HepG2 (cell line): ENCODE measurements around the gene GNPNAT1. TPM values are rescaled to one million over a fixed set of nuclear protein-coding genes. Genes with fewer than 3 reads are reported as not detected.
A peak's percentile ranks its signal among the peaks of the same experiment; 100 is the strongest.

Experiments
- ARID5B ChIP-seq: IDR thresholded peaks from 2 replicates; pipeline ENCODE4 v1.4.0; 2020; ENCODE audit warnings: mild to moderate bottlenecking, missing genetic modification reagents
- DPF2 ChIP-seq: sonication (generic); formaldehyde crosslinking; IDR thresholded peaks from 2 replicates; pipeline ENCODE4 v1.4.0; 2020; ENCODE audit warnings: mild to moderate bottlenecking, low read depth, missing genetic modification reagents, borderline replicate concordance
- DZIP1 ChIP-seq: sonication (generic); formaldehyde crosslinking; IDR thresholded peaks from 2 replicates; pipeline ENCODE4 v1.5.0; 2020; ENCODE audit warnings: mild to moderate bottlenecking, missing genetic modification reagents
- HOXA5 ChIP-seq: sonication (generic); formaldehyde crosslinking; IDR thresholded peaks from 2 replicates; pipeline ENCODE4 v1.4.0; 2020; ENCODE audit warnings: missing genetic modification reagents
- ISX ChIP-seq: sonication (generic); formaldehyde crosslinking; conservative IDR thresholded peaks from 2 replicates; pipeline ENCODE4 v1.5.0; 2020; ENCODE audit warnings: missing genetic modification reagents
- KMT2A ChIP-seq: sonication (generic); formaldehyde crosslinking; IDR thresholded peaks from 2 replicates; pipeline ENCODE4 v1.4.0; 2020; ENCODE audit warnings: missing genetic modification reagents
- MATR3 ChIP-seq: sonication (generic); formaldehyde crosslinking; IDR thresholded peaks from 2 replicates; pipeline ENCODE4 v1.4.0; 2020; ENCODE audit warnings: missing genetic modification reagents
- POLR2AphosphoS5 ChIP-seq: IDR thresholded peaks from 2 replicates; pipeline ENCODE4 v1.6.1; 2012; ENCODE audit warnings: low read depth, low read length
- SAFB2 ChIP-seq: sonication (generic); formaldehyde crosslinking; IDR thresholded peaks from 2 replicates; pipeline ENCODE4 v1.5.1; 2020; ENCODE audit warnings: missing genetic modification reagents, low read depth, mild to moderate bottlenecking, borderline replicate concordance
- SKIL ChIP-seq: sonication (generic); formaldehyde crosslinking; IDR thresholded peaks from 2 replicates; pipeline ENCODE4 v1.8.0; 2022; ENCODE audit warnings: missing genetic modification reagents, mild to moderate bottlenecking, moderate library complexity, borderline replicate concordance
- SOX13 ChIP-seq, 3 experiments: fragments of 450-650 bp in 1 of 3; sonication (generic) in 1 of 3; formaldehyde crosslinking in 1 of 3; IDR thresholded peaks in 2 of 3; conservative IDR thresholded peaks in 1 of 3; 2 replicates each; pipeline versions ENCODE4 v1.5.0 to v1.6.1; 2016 to 2020; ENCODE audit warnings: antibody characterized with exemption in 1 of 3, mild to moderate bottlenecking in 1 of 3, missing compliant biosample characterization in 1 of 3, missing genetic modification reagents in 1 of 3, moderate library complexity in 1 of 3
- SRSF9 ChIP-seq: fragments of 200-400 bp; formaldehyde crosslinking; IDR thresholded peaks from 2 replicates; pipeline ENCODE4 v1.6.1; 2018; ENCODE audit warnings: borderline replicate concordance, mild to moderate bottlenecking, low read depth, low read length; ENCODE audit not compliant: insufficient read depth, poor library complexity, severe bottlenecking
- TRIM24 ChIP-seq: sonication (generic); formaldehyde crosslinking; IDR thresholded peaks from 2 replicates; pipeline ENCODE4 v1.8.0; 2022; ENCODE audit warnings: mild to moderate bottlenecking, missing genetic modification reagents
- ZBTB14 ChIP-seq: sonication (generic); formaldehyde crosslinking; IDR thresholded peaks from 2 replicates; pipeline ENCODE4 v1.4.0; 2020; ENCODE audit warnings: missing genetic modification reagents
- ZNF333 ChIP-seq: sonication (generic); formaldehyde crosslinking; IDR thresholded peaks from 2 replicates; pipeline ENCODE4 v1.4.0; 2020; ENCODE audit warnings: mild to moderate bottlenecking, missing genetic modification reagents, borderline replicate concordance
- ZSCAN9 ChIP-seq: IDR thresholded peaks from 2 replicates; pipeline ENCODE4 v1.6.1; 2016; ENCODE audit warnings: borderline replicate concordance
- polyA plus RNA-seq, 8 experiments: library from polyadenylated mRNA; depleted of rRNA in 3 of 8; stranded (reverse) in 7 of 8; unstranded in 1 of 8; fragments of >200 nt; fragmentation: Illumina TruSeq in 4 of 8; extraction: Trizol in 4 of 8; gene quantifications; 2 replicates each; pipeline versions ENCODE4 v1.2.1 to v1.2.3, GENCODE V29; 2011 to 2016; ENCODE audit warnings: low read depth in 4 of 8, missing spikeins in 1 of 8, mixed read lengths in 1 of 8; ENCODE audit not compliant: insufficient read depth in 1 of 8
- total RNA-seq, 5 experiments: library from RNA; depleted of rRNA; stranded (reverse); fragments of >200 nt; fragmentation: Illumina TruSeq; extraction: Trizol; gene quantifications; 2 replicates each; pipeline ENCODE4 v1.2.3, GENCODE V29; 2016; ENCODE audit warnings: low read depth in 1 of 5

Gene GNPNAT1
- total and polyA plus RNA-seq, 2 of the 13 experiments (the other 11 are each of a cell fraction or from before 2014, with no cell fraction given): 38.3 to 54.9 TPM

- TF ChIP-seq SKIL (peak; percentile 70; the same call in 1 of the 2 replicates), ZNF333 (CRISPR knock-in tag) (0 out of 2 replicates have a peak, but pooled peaks have one; percentile 21), KMT2A (CRISPR knock-in tag) (peak; percentile 85; the same call in 1 of the 2 replicates), TRIM24 (CRISPR knock-in tag) (no peak), ZSCAN9 (CRISPR knock-in tag) (peak; percentile 66; the same call in 1 of the 2 replicates), DZIP1 (CRISPR knock-in tag) (no peak), SAFB2 (CRISPR knock-in tag) (peak; percentile 90; the same call in 1 of the 2 replicates), HOXA5 (peak; percentile 88), MATR3 (CRISPR knock-in tag) (no peak), SRSF9 (no peak), ARID5B (CRISPR knock-in tag) (peak; percentile 54; the same call in 1 of the 2 replicates), DPF2 (CRISPR knock-in tag) (0 out of 2 replicates have a peak, but pooled peaks have one; percentile 14), POLR2AphosphoS5 (peak; percentile 91), ISX (CRISPR knock-in tag) (no peak; the same call in 1 of the 2 replicates), ZBTB14 (peak; percentile 25; the same call in 1 of the 2 replicates), SOX13 (IDR thresholded peaks at IDR 0.05) (no peak), SOX13 (CRISPR knock-in tag; conservative IDR thresholded peaks at IDR 0.05 in 1 of 2, IDR thresholded peaks at IDR 0.05 in 1 of 2) (peak in 1 of 2 experiments; percentile 40; a peak in 1 of 4 replicates)
These were observed at the start of gene GNPNAT1 (continued) for GRCh38 chr14:52791223-52792096.
